Heart left ventricle (tissue), 16 donors: ENCODE data around the gene NKAIN4. TPM values are rescaled to one million over a fixed set of nuclear protein-coding genes. Genes with fewer than 3 reads are reported as not detected.

Experiments
- ATAC-seq, 4 donors: fragments of 200-7000 bp; cut with Tn5 transposase; one replicate each; pipeline ENCODE4 v1.9.1; 2020 to 2022; ENCODE audit warnings: moderate library complexity in 4 of 4, mild to moderate bottlenecking in 3 of 4, moderate number of reproducible peaks in 1 of 4
- DNase-seq, 5 donors: peaks; one replicate each; pipeline ENCODE4 v3.0.0-alpha.2; 2020
- H3K27ac ChIP-seq, 12 donors: fragments of 200-600 bp; sonication (generic) in 4 of 12; one replicate each; pipeline versions ENCODE4 v1.5.0 to v1.8.0; 2016 to 2022; ENCODE audit warnings: mild to moderate bottlenecking in 2 of 12
- H3K27me3 ChIP-seq, 9 donors: fragments of 200-600 bp; sonication (generic) in 2 of 9; one replicate each; pipeline versions ENCODE4 v1.5.1 to v1.8.0; 2016 to 2022; ENCODE audit warnings: mild to moderate bottlenecking in 3 of 9
- H3K36me3 ChIP-seq, 9 donors: fragments of 200-600 bp; sonication (generic) in 2 of 9; one replicate each; pipeline versions ENCODE4 v1.5.0 to v1.8.0; 2018 to 2022; ENCODE audit warnings: mild to moderate bottlenecking in 2 of 9
- H3K4me1 ChIP-seq, 12 donors: fragments of 200-600 bp; sonication (generic) in 4 of 12; one replicate each; pipeline versions ENCODE4 v1.5.0 to v1.8.0; 2016 to 2022; ENCODE audit warnings: mild to moderate bottlenecking in 3 of 12
- H3K4me3 ChIP-seq, 12 donors: fragments of 200-600 bp; sonication (generic) in 4 of 12; one replicate each; pipeline versions ENCODE4 v1.5.0 to v1.8.0; 2017 to 2022; ENCODE audit warnings: mild to moderate bottlenecking in 9 of 12, moderate library complexity in 4 of 12
- H3K9me3 ChIP-seq, 12 donors: fragments of 200-600 bp; sonication (generic) in 4 of 12; one replicate each; pipeline versions ENCODE4 v1.5.0 to v1.8.0; 2016 to 2022; ENCODE audit warnings: mild to moderate bottlenecking in 1 of 12
- CTCF ChIP-seq, 12 donors: fragments of 200-600 bp; sonication (generic) in 4 of 12; IDR thresholded peaks; one replicate each; pipeline versions ENCODE4 v1.5.0 to v1.8.0; 2018 to 2022; ENCODE audit warnings: antibody characterized with exemption in 12 of 12, mild to moderate bottlenecking in 5 of 12
- POLR2A ChIP-seq, 2 donors: fragments of 450-650 bp; IDR thresholded peaks; one replicate each; pipeline ENCODE4 v1.6.1; 2017; ENCODE audit warnings: antibody characterized with exemption in 2 of 2, mild to moderate bottlenecking in 2 of 2, moderate library complexity in 2 of 2
- WGBS, 4 donors: extraction: QIAGEN DNeasy Blood & Tissue Kit in 2 of 4; methylation state at CpG; one replicate each; pipeline versions ENCODE4 v1.1.5 to v1.1.7; 2013 to 2018; 5-methylcytosine and 5-hydroxymethylcytosine counted together
- intact Hi-C, 10 donors: fragments of 100-400 bp; cut with DNase I; formaldehyde crosslinking; loops; one replicate each; pipeline versions ENCODE4 v1.11.1 to v1.14.2; 2022
- polyA plus RNA-seq, 2 donors: library from polyadenylated mRNA; stranded (reverse); fragments of 200-250 nt; gene quantifications; one replicate each; pipeline ENCODE4 v1.2.3, GENCODE V29; 2013
- total RNA-seq, 9 donors: library from RNA; depleted of rRNA in 2 of 9; stranded (reverse); fragments of >200 nt in 2 of 9; fragmentation: NEBNext Ultra II Directional in 3 of 9; extraction: Animal tissue kit (Norgen Biotek cat#: 25700) in 3 of 9; gene quantifications; one replicate each; pipeline versions ENCODE4 v1.1.0 to v1.2.4, GENCODE V29; 2016 to 2023
- donor health status: ischemic (EF 13 %, LVEDD 7.1; RV severe dilation, severe dysfunction).
- donor health status: healthy with polysubstance abuse.
- donor health status: DM: no; HTN: yes; CAD: no.
- donor health status: DM: no; HTN: no; CAD: no.
- donor health status: ischemic (EF 25% LVEDD 6.9; RV normal size, moderate dysfunction).
- donor health status: ischemic (EF 25% LVEDD 5.7; RV mildly dilated, moderate dysfunction).
- donor health status: healthy.
- donor health status: DM: yes; HTN: yes; CAD: no.
- donor health status: ischemic (EF 35%, LVEDD 5.7; RV mildly dilated, moderate dysfunction).
- donor health status: nonischemic (EF 11% LVEDD 7.7; RV severe dilation, severe dysfunction).
- donor health status: DM: yes; HTN: yes; CAD: no.
- donor health status: PGD.
- donor health status: ischemic (EF 29% LVEDD 5.4; RV normal size, mild dysfunction).
- donor health status: nonischemic (EF 23%, LVEDD 6.1; RV moderate dilation, normal function).

Gene NKAIN4
- total and polyA plus RNA-seq, 11 donors: not detected

GRCh38 chr20:63255931-63256704 lies 1.9 kb upstream of the NKAIN4 start:
- Histone ChIP-seq H3K4me3 (no peak overlapping the region), H3K36me3 (no peaks in the 10 kb centered on the region), H3K27me3 (peaks cover 32 to 84% (median 49%) of the 10 kb centered on the region in 9 donors), H3K4me1 (peaks cover 0 to 21% (median 4%) of the 10 kb centered on the region in 12 donors), H3K27ac (no peak overlapping the region), H3K9me3 (no peaks in the 10 kb centered on the region)
- WGBS, 4 donors: 55 to 69% (median 61%) methylated on average over 23 to 31 of the region's 31 CpGs
- intact Hi-C loops: no loop called here
- ATAC-seq: no peak
- no peak for TF ChIP-seq POLR2A (IDR thresholded peaks at IDR 0.05)
- DNase-seq: no peak

- Histone ChIP-seq H3K4me1 (peaks cover 0 to 21% (median 4%) of the 10 kb centered on the region in 12 donors), H3K9me3 (no peaks in the 10 kb centered on the region), H3K4me3 (peak overlapping the region in 2 of 12 donors; percentile 3 to 46), H3K27me3 (peaks cover 32 to 77% (median 51%) of the 10 kb centered on the region in 9 donors), H3K36me3 (no peaks in the 10 kb centered on the region), H3K27ac (no peak overlapping the region)
- TF ChIP-seq POLR2A (IDR thresholded peaks at IDR 0.05): no peak
- TF ChIP-seq CTCF (IDR thresholded peaks at IDR 0.05): no peak
- intact Hi-C loops: loop anchor here in 1 of 10 donors (5.0 kb wide), 1 partner anchor 197 kb away; no protein-coding TSS in a partner anchor
- WGBS, 4 donors: 4 to 13% (median 7%) methylated on average over 4 to 56 of the region's 56 CpGs
- ATAC-seq (no peak), DNase-seq (no peak)
Measured at GRCh38 chr20:63254606-63255384, 532 bp upstream of the NKAIN4 start.

- Histone ChIP-seq H3K36me3 (no peaks in the 10 kb centered on the region), H3K9me3 (no peaks in the 10 kb centered on the region), H3K27me3 (peaks cover 32 to 78% (median 59%) of the 10 kb centered on the region in 9 donors), H3K4me1 (peaks cover 0 to 21% (median 4%) of the 10 kb centered on the region in 12 donors), H3K27ac (no peak overlapping the region), H3K4me3 (peak overlapping the region; percentile 7 to 48 (median 34))
- DNase-seq: peak in 1 of 5 donors; percentile 58
- intact Hi-C loops: loop anchor here in 1 of 10 donors (5.0 kb wide), 1 partner anchor 196 kb away; no protein-coding TSS in a partner anchor
- WGBS, 4 donors: 0 to 2% (median 1%) methylated on average over 8 to 89 of the region's 89 CpGs
- no peak for TF ChIP-seq CTCF (IDR thresholded peaks at IDR 0.05)
- no peak for TF ChIP-seq POLR2A (IDR thresholded peaks at IDR 0.05)
- peak in 1 of 4 donors; percentile 29 for ATAC-seq
Measured at GRCh38 chr20:63253438-63254231, 628 bp downstream of the NKAIN4 start.

DNA sequence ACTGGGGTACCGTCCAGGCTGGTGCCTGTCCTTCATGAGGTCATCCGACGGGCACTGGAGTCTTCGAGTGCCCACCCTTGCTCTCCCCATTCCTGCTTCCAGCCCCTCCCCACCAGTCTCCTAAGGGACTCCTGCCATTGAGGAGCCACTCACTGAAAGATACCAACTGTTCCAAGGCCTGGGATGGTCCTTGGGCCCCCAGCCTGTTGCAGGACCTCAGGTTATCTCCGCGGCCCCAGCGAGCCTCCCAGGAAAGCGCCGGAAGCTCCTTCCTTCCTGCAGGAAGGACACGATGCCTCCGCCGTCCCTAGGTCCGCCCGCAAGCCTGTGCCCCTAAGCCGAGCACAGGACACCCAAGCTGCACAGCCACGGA lies 1.2 kb downstream of the NKAIN4 start:
- Histone ChIP-seq H3K9me3 (no peaks in the 10 kb centered on the region), H3K4me3 (peak overlapping the region in 9 of 12 donors; percentile 19 to 48 (median 43)), H3K4me1 (peaks cover 0 to 21% (median 4%) of the 10 kb centered on the region in 12 donors), H3K36me3 (no peaks in the 10 kb centered on the region), H3K27ac (no peak overlapping the region), H3K27me3 (peaks cover 34 to 81% (median 60%) of the 10 kb centered on the region in 9 donors)
- 6 to 35% (median 10%) methylated on average over 4 to 16 of the region's 16 CpGs for whole genome bisulfite sequencing, 4 donors
- no peak for DNase-seq
- ATAC-seq: no peak
- intact Hi-C loops: loop anchor here in 1 of 10 donors (5.0 kb wide), 1 partner anchor 196 kb away; no protein-coding TSS in a partner anchor
- TF ChIP-seq POLR2A (IDR thresholded peaks at IDR 0.05) (no peak), CTCF (IDR thresholded peaks at IDR 0.05) (no peak)
